ENCODE results near the gene STAC.

STAC gene, protein sequence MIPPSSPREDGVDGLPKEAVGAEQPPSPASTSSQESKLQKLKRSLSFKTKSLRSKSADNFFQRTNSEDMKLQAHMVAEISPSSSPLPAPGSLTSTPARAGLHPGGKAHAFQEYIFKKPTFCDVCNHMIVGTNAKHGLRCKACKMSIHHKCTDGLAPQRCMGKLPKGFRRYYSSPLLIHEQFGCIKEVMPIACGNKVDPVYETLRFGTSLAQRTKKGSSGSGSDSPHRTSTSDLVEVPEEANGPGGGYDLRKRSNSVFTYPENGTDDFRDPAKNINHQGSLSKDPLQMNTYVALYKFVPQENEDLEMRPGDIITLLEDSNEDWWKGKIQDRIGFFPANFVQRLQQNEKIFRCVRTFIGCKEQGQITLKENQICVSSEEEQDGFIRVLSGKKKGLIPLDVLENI
- long read RNA-seq, donor 1, partial matches to known transcripts = 0 of 2 reads
- long read RNA-seq, donor 1, other reads (novel, unspliced or antisense) = 0 of 2 reads
- long read RNA-seq, donor 2 = 0 reads
- long read RNA-seq, donor 3, partial matches to known transcripts = 0 of 1 reads
- long read RNA-seq, donor 3, other reads (novel, unspliced or antisense) = 0 of 1 reads
- long read RNA-seq, donor 4, partial matches to known transcripts = 0 of 3 reads
- long read RNA-seq, donor 4, other reads (novel, unspliced or antisense) = 0 of 3 reads
- long read RNA-seq, donor 5, partial matches to known transcripts = 0 of 2 reads
- long read RNA-seq, donor 5, other reads (novel, unspliced or antisense) = 0 of 2 reads
- long read RNA-seq, donor 6, partial matches to known transcripts = 0 of 2 reads
- long read RNA-seq, donor 6, other reads (novel, unspliced or antisense) = 0 of 2 reads
- long read RNA-seq, donor 7, partial matches to known transcripts = 0 of 3 reads
- long read RNA-seq, donor 7, other reads (novel, unspliced or antisense) = 0 of 3 reads
- long read RNA-seq, donor 8, partial matches to known transcripts = 0 of 1 reads
- long read RNA-seq, donor 8, other reads (novel, unspliced or antisense) = 0 of 1 reads

DNA sequence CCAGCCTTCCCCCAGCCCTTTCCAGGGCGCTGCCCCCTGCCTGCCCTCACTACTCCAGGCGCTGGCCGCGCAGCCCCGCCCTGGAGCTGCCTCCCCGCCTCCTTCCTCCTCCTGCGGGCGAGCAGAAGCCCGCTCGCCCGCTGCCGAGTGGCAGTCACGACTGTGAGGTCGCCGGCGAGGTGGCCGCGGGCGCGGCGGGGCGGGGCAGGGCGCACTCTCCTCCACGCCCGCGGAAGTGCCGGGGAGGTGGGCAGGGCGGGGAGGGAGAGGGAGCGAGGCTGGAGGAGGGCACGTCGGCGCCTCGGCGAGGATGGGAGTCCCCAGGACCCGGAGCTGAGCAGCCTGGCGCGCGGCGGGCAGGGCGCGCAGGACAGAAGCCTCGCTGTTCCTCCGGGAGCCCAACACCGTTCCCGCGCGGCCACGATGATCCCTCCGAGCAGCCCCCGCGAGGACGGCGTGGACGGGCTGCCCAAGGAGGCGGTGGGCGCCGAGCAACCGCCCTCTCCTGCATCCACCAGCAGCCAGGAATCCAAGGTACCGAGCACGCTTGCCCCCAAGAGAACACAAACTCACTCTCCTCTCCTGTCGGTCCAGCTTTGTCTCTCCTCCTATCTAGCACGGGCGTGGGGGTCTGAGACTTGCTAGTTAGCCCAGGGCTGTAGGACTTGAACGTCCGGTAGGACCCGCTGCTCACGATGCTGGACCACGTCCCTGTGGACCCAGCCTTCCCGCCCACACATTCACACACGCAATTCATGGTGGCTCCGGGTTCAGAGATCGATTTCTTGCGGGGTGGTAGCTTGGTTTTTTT lies at the start of gene STAC:
STAC (plus strand) TSS at position 284 of the 811 bp plus-strand sequence; CDS start at position 424, 140 bp downstream.
- DNase-seq = peak; percentile 48

DNA sequence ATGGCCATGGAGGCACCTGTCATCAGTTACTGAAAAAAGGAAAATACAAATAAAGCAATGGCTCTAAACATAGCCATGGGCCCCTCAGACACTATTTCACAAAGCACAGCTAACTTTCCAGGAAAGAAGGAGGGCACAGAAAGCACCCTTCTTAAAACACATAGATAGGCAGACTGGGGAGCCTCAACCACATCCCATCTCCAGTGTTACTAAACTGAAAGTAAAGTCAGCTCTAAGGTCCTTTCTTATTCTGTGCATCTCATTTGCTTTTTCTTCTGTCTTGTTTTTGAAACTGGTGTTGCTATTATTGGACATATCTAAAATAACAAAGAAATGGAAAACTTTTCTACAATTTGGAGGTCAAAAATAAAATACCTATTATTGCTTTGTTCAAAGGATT lies 48.2 kb upstream of the STAC start:
- DNase-seq = no peak

DNA sequence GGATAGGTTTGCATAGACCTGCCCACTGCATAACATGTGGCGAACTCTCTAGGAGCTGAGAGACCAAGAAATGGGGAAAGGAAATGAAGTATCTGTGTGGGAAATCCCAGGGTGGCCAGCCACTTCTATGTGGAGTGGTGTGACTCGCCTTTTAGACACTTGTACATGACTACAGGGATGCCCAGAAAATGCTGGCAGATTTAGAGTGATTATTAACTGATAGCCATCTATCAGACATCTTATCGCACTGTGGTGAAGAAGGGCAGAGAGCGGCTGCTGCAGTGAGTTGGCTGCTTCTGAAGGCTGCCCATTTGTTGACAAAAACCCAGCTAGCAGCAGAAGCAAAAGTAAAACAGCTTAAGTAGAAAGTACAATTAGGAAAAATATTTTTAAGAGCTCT lies 18.1 kb upstream of the STAC start:
- no peak for DNase-seq

DNA sequence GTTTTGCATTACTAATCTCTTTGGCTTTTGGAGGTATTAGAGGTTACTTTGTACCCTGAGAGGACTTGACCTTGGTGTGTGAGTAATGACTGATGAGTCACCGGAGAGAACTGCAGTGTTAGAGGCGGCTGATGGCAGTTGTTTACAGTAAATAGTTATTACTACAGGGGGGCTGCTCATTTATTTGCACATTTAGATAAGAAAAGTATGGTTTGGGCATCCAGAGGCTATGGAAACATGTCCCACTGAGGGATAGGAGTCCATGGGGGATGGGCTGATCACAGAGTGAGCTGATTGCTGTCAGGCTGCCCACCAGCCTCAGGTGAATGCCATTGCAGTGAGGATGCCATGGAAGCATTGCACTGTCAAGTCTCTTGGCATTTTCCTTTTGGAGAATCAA lies 17.3 kb upstream of the STAC start:
- no peak for DNase-seq

DNA sequence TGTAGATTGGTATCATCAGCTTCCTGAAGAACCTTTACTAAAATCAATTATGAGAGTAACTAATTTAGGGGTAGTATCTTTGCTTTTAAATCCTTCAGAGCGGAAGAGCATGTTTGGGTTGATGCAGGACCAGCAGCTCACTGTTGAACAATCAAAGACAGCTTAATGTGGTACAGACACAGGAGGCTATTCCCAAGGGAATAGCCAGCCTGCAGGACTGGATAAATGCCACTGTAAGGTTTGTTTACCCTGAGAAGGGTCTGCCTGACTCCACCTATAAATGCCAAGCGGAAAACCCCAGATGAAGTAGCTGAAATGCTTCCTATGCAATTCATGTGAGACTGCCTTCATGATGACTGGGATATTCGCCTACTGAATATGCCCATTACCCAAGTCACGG lies 16.0 kb upstream of the STAC start:
- DNase-seq = no peak

DNA sequence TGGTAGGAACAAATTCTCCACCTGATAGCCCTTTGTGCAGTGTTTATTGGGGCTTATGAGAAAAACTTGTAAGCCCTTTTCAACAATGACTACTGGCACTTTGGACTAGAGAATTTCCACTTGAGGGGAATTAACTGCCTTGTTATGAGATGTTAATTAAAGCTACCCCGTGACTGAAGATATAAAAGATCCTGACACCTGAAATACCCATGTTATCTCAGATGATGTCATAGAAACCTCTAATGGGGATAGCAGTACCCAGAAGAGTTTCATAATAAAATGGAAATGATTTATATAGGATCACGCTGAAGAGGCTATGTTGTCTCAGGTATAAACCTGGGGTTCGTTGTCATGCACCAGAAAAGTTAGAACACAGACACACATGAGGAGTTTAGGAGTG lies 14.5 kb upstream of the STAC start:
- no peak for DNase-seq

DNA sequence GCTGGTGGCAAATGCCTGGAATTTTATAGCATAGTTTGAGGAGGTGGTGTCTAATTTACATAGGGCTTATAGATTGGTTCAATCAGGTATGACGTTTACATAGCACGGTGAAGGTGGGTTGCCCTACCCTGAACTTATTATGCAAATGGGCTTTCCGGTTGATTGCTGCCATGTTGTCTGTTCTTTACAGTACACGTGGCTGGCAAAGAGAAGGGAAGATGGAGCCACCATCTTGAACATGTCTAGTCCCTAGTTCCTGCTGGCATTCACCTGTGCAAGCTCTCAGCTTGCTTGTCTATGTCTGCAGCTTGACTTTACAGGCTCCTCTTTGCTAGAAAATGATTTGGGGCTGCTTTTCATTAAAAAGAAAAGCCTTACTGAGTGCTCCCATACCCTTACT lies 14.0 kb upstream of the STAC start:
- no peak for DNase-seq

DNA sequence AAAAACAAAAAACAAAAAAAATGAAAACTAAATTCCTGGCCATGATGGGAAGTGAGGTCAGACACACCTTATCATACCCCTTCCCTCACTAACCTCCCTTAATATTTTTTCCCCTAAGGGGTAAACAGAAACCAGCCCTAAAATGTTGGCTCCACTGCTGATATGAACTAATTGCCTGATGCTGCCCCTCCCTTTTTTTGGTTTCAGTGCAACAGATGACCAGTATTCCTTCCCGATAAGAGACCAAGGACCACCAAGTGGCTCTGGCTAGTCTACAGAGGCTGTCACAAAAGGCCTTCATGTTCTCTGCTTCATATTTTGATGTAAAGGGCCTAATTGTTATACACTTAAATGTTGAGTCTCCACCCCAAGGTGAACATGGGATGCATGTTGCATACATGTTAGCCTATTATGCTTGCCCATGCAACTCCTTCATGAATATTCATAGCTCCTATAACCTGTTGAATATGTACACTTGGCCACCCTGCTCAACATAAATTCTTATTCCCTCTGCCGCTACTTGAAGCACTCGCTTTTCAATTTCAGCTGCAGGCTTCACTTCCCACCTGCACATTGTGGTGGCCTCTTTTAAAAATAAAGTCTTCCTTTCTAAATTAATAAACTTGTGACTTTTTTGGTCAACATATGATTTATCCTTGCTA lies 12.3 kb upstream of the STAC start:
- DNase-seq = no peak

DNA sequence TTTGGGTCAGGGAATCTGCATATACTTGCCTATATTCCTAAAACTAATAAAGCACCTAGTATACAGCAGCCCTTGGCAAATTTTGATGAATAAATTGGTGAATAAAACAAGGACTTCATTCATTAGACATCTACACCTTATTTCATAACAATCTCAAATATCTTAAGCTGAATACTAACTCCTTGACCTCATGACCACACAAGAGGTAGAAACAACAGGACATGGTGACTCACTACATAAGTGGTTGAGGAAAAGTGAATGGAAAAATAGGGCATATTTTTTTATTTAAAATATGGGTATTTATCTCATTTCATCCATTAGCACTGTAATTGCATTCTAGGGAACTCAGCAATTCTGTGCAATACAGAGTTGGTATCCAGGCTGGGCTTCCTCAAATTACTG lies 7.8 kb upstream of the STAC start:
- DNase-seq = no peak

DNA sequence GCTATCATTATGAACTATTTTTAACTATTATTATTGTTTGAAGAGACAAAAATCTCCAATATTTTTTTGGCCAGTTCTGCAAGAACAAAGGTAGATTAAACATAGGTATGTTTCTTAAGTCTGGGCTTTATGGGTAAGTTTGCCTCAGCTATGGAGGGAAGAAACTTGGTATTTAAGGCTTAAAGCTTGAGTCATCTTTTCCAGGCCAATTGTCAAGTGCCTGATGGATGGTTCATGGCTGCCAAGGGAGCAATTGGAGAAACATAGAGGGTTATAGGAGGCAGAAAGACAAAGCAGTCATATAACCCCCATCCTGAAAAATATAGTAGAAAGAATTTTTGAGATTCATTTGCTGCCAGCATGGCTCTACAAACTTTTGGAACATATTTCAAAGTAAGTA lies 7.2 kb upstream of the STAC start:
- DNase-seq = no peak

DNA sequence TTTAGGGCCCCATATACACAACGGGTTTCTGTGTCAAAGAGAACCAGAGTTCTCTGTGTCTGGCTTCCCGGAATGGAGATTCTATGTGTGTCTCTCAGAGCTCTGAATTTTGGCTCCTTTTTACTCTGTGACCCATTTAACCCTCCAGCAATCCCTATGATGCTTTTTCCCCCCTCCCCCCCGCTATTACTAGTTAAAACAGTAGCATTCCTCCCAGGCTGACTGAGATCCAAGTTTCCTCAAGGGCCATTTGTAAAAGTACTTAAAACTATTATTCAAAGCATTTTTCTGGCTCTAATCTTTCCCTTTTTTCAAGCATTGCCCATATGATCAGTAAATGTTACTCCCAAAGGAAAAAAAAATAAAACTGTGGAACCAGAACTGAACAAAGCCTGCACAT lies 6.6 kb upstream of the STAC start:
- no peak for DNase-seq

DNA sequence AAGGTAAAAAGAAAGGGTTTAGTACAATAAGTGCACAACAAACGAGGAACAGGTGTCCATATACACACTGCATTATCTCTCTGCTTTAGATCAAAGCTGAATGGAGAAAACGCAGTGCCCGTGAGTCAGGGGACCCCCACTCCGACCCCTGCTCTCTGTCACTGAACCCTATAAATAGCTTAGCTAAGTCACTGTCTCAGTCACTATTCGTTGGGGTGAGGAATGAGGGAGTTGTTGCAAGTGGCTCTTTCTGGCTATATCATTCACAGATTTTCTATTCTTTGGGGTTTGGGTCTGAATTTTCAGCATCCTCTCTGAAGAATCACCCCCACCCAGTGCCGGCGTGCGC lies 458 bp upstream of the STAC start:
- no peak for DNase-seq

DNA sequence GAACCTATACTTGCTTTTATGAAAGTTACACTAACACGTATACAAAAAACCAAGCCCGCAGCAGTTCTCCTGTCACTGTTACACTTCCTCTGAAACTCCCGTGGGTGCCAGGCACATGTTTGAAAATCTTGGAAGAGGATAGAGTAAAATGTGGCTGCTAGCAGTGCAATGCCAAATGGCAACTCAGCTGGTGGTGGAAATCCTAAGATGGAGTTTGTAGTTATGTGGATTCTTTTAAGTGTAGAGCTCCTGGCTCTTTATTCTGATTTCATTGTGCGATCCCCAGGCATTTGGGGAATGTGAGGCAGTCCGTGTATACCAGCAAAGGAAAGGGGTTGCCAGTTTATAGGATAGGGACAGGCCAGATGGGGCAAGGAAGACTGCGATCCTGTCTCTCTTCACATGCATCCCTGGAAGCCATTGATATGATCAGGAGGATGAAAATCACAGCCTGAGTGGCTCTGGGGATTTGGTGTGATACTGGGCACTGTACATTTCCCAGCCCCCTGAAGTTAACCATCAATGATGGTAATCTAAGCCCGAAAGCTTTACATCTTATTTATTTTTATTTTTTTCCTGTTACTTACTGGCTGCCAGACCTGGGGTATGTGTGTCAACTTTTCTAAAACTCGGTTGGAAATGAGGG lies 1.1 kb downstream of the STAC start:
- no peak for DNase-seq

DNA sequence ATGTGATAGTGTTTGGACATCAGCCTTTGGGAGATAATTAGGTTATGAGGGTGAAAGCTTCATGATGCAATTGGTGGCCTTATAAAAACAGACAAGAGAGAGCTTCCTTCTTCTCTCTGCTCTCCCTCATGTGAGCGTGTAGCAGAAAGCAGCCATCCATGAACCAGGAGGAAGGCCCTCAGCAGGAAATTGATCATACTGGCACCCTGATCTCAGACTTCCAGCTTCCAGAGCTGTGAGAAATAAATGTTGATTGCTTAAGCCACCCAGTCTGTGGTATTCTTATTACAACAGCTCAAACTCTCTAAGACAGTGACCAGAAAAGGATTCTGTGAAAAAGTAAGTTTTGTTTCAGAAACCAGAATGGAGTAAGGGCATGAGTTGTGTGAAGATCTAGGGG lies 13.3 kb downstream of the STAC start:
- no peak for DNase-seq

DNA sequence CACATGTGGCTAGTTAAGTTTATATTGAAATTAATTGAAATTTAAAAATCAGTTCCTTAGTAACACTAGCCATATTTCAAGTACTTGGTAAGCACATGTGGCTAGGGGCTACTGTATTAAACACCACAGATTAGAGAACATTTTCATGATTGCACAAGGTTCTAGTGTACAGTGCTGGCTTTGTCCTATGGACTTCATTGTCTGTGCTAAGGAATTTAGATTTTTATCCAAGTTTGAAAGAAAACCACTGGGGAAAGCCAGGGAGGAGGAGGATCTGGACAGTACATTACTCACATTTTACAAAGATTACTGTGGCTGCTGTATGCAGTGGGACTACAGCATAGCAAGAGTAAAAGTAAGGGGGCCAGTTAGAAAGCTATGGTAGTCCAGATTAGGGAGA lies 13.9 kb downstream of the STAC start:
- DNase-seq = no peak

DNA sequence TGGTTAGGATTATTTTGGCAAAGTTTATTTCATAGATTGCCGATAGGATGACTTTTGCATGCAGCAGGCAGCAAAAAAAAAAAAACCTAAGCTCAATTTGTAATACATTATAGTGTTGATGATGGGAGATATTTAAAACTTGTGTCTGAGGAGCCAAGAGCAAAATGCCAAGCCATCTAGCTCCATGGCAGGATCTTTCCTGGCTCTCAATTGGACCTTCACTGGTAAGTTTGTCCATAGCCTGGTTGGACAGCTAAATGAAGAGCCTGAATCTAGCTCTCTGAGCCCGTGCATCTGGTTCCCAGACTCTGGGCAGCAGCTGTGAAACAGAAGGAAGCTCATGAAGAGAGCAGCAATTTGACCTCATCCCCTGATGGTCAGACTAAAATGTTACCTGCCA lies 17.5 kb downstream of the STAC start:
- DNase-seq = no peak

DNA sequence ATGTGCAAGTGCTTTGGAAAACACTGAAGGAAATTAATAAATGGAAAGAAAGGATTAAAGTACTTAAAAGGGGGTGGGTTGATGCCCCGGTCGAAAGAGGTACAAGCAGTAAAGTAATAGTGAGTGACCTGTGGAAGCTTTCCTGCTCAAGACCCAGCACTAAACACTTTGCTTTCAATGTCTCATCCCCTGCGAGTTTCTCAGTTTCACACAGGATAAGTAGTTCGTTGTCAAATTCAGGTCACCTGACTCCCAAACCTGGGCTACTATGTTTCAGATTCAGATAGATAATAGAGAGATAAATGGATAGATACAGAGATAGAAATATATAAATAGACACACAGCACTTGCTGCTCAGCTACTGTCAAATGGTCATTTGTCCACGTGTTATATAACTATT lies 19.6 kb downstream of the STAC start:
- DNase-seq = no peak

DNA sequence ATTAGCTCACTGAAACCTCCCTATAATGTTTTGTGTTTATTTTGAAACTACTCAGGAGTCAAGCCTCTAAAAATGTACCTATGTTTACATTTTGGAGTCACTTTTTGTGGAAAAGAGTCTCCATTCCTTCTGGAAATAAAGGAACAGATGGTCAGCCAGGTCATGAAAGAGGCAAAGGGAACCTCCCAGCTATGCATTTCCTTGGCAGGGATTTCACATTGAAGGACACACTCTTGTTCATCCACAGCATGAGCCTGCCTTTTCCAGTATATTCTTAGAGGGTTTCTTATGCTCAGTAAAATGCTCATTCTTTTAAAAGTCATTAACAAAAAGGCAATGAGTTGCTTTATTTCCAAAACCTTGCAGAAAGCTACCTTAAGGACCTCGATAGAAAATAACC lies 20.8 kb downstream of the STAC start:
- DNase-seq = no peak

DNA sequence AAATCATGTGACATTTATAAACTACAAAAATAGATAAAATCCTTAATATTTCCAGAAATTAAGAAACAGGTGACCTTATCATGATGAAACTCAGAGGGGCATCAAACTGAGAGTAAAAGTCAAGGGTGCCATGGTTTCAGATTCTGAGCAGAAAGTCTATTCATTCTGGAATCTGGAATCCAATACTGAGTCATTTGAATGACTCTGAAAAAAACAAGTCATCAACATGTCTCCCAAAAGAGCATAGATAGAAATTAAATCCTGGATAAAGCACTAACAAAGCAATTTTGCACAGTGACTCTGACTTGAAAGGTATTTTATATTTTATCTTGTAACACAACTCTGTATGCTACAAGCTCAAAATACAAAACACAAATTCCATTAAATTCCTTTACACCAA lies 23.4 kb downstream of the STAC start:
- no peak for DNase-seq

DNA sequence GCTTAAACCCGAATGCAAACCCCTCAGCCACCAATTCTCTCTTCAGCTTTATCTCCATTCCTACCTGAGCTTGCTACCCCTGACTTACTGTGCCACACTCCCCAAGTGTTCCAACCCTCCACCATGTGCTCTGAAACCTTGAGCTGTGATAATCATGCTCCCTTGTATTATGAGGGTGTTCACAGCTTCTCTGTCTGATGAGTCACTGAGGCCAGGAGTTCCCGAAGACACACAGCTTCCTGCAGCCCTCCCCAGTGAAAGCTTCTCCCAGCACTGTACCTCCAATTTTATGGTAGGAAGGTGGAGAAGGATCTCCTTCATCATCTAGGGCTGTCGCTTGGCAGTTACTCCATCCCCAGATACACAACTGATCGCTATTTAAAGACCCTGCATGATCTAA lies 24.9 kb downstream of the STAC start:
- DNase-seq = no peak

DNA sequence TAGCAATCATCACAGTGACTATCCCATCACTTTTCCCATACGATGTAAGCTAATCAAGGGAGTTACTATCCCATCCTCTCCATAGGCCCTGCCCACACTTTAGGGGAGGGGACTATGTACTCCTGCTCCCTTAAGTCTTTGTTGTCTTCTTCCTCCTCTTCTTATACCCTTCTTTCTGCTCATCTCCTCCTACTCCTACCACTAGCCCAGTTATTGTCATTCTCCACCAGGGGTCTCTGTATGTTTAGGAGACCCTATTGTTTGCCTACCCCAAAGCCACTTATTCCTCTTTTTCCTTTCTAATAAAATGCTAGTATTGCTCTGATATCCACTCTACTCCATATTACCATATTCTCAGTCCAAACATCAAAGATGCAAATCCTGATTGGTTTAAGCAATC lies 27.8 kb downstream of the STAC start:
- DNase-seq = no peak

DNA sequence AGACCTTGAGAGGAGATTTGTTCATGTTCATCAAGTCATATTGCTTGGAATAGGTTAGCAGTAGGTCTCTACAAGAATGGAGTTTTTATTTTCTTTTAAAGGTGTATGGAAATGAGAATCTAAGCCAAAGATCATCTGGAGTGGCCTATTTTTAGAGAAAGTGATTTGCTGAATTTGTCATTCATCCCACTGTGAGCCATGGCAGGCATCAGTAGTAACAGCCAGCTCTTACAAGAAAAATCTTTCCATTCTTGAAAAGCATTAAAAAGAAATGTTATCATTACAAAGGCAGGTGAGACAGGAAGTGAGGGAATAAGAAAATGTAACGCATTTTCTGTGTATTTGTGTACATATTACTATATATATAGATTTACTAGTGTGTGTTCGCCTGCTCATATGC lies 29.6 kb downstream of the STAC start:
- no peak for DNase-seq
